NCI-H2171 (cell line): ENCODE data around the gene NBPF3.
A peak's percentile ranks its signal among the peaks of the same experiment; 100 is the strongest.
"Not testable (repeated sequence)": the region's sequence is repeated elsewhere in the genome, so short reads cannot be mapped to it uniquely, and the experiment has no call there.

Experiments
- DNase-seq: peaks from one replicate; lab custom pipeline; 2025; lab: John Stamatoyannopoulos, UW

The NBPF3 gene

DNA sequence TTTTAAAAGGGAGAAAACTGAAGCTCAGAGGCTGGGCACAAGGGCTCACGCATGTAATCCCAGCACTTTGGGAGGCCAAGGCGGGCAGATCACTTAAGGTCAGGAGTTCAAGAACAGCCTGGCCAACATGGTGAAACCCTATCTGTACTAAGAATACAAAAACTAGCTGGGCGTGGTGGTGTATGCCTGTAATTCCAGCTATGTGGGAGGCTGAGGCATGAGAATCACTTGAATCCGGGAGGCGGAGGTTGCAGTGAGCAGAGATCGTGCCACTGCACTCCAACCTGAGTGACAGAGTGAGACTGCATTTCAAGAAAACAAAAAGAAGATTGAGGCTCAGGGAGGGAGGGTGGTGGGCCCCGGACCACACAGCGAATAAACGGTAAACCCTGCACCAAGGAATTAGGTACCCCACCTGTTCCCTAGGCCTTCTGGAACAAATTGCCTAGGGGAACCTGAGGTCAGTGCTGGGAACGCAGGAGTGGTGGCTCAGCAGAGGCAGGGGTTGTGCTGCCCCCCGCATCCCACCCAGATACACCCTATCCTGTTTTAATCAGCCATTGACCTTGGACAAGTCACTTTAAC lies 79.6 kb downstream of the NBPF3 start:
- not testable (repeated sequence) for DNase-seq

DNA sequence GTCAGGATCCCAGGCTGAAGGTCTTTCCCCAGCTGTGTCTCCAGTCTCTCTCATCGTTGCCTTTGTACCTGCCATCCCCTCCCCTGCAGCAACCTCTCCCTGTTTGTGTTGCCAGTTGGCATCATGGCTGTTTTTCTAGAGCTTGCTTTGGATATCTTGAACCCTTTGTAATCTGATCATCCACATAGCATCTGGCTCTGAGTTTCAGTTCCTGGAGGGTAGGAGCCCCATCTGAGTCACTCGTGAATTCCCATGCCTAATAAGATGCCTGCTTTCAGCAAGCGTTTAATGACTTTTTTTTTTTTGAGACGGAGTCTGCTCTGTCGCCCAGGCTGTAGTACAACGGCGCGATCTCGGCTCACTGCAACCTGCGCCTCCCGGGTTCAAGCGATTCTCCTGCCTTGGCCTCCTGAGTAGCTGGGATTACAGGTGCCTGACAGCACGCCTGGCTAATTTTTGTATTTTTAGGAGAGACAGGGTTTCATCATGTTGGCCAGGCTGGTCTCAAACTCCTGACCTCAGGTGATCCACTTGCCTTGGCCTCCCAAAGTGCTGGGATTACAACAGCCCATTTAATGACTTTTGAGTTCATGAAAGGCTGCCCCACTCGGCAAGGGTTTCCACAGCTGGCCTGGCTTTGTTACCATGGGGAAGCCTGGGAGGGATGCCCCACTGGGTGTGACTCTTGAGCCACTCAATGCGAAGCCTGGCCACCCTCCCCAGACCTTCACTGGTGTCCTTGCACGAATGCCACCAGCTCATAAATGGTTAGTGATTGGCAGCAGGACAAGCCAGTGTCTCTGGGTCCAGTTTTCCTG lies 81.2 kb downstream of the NBPF3 start:
- DNase-seq = peak; percentile 95

DNA sequence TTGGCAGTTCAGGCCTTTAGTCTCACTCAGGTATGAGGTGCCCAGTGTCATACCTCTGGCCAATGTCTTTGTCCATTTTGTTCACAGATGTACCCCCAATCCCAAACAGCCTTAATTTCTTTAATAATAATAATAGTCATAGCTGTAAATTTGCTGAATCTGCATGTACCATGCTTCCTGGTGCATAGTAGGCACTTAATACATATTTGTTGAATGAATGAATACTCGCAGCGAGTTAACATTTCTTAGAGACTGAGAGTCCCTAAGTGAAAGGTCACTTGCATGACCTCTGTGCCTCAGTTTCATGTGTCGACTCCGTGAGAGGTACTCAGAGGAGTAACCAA lies 81.8 kb downstream of the NBPF3 start:
- DNase-seq = no peak

- no peak for DNase-seq
Measured at GRCh38 chr1:21522525-21523038, 82.6 kb downstream of the NBPF3 start.

- DNase-seq = no peak
Measured at GRCh38 chr1:21523297-21523813, 83.4 kb downstream of the NBPF3 start.

DNA sequence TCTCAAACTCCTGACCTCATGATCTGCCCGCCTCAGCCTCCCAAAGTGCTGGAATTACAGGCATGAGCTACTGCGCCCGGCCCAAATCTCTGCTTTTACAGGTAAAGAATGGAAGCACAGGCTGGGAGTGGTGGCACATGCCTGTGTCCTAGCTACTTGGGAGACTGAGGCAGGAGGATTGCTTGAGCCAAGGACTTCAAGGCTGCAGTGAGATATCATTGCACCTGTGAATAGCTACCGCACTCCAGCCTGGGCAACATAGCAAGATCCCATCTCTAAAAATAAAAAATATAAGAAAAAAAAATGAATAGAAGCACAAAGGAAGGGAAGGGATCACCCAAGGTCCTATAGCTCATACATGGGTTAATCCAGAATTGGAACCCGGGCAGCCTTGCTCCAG lies 84.3 kb downstream of the NBPF3 start:
- DNase-seq = no peak

- peak; percentile 47 for DNase-seq
Measured at GRCh38 chr1:21524686-21525339, 84.9 kb downstream of the NBPF3 start.

DNA sequence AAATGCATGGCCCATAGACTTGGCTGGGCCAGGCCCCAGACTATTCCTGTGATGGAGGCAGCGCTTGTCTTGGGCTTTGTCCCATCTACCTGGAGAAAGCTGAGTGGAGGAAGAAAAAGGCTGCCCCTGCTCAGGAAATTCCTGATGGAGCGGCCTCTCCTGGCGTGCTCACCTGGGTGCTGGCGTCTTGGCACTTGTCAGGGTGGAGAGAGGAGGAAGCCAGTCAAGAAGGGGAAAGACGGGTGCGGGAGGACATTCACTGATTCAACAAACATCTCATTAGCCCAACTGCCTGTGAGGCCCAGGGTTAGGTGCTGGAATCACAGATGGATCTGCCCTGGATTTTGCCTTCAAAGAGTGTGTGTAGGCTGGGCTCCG lies 85.4 kb downstream of the NBPF3 start:
- DNase-seq = no peak

- DNase-seq = no peak
Measured at GRCh38 chr1:21526441-21526840, 86.5 kb downstream of the NBPF3 start.

DNA sequence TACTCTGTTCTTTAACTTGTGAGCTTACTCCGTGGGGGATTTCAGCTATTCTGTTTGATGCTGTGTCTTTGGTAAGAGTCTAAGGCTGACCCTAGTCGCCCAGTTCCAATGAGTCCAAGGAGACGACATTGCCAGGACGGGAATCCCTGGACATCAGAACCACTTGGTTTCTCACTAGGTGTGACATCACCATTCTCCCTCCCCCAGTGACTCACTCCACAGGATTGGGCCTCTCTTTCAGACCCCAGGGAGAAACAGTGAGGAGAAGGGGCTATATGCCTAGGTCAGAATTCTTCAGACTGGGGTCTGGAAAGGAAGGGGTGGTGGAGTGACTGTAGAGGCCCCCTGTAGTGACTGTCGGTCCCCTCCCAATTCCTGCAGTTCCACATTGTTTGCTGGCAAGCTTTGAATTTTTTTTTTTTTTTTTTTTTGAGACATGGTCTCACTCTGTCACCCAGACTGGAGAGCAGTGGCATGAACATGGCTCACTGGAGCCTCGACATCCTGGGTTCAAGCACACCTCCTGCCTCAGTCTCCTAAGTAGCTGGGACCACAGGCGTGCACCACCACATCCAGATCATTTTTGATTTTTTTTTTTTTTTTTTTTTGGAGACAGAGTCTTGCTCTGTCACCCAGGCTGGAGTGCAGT lies 90.6 kb downstream of the NBPF3 start:
- DNase-seq = no peak

GRCh38 chr1:21531241-21531640 lies 91.3 kb downstream of the NBPF3 start:
- no peak for DNase-seq

- no peak for DNase-seq
Measured at GRCh38 chr1:21532496-21532895, 92.6 kb downstream of the NBPF3 start.

DNA sequence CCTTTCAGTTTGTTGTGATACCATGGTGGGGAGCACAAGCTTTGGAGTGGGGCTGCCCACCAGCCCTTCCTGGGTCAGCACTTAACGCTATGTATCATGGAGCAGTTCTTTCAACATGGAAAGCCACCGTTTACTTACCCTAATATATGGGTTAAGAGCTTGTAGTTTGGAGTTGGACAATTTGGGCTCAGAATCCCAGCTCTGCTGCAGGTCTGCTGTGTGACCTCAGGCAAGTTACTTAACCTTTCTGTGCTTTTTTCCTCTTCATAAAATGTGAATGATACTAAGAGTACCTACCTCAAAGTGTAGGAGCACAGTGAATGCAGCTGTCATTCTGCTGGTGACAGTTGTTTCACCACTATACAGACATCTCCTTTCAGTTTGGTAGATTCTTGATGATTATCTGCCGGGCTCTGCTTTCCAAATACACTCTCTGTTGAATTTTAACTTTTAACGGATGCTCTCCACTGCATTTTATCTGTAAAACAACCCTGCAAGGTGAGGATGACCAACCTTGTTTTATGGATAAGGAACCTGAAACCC lies 93.1 kb downstream of the NBPF3 start:
- DNase-seq = no peak

GRCh38 chr1:21534146-21534545 lies 94.2 kb downstream of the NBPF3 start:
- DNase-seq = no peak
